Measurements from ENCODE around the gene WIZ.
A peak's percentile ranks its signal among the peaks of the same experiment; 100 is the strongest.
"Not testable (repeated sequence)": the region's sequence is repeated elsewhere in the genome, so short reads cannot be mapped to it uniquely, and the experiment has no call there.

Gene WIZ

GRCh38 chr19:15417699-15418098 lies 32.1 kb downstream of the WIZ start:
- peak overlapping the region; percentile 93 for H3K4me3 ChIP-seq (replicated peaks; ENCODE audit: low read depth, low read length)
- TF ChIP-seq CTCF (IDR thresholded peaks at IDR 0.05; ENCODE audit: insufficient read depth, low read length, poor library complexity, severe bottlenecking), result no peak
- peaks cover 6% of the 10 kb centered on the region for H3K36me3 ChIP-seq (ENCODE audit: control insufficient read depth, insufficient read depth, low read length)
- no peak for DNase-seq (ENCODE audit: extremely low read depth, insufficient read length)
- H3K27me3 ChIP-seq (replicated peaks; ENCODE audit: control insufficient read depth, insufficient read depth, low read length), result no peaks in the 10 kb centered on the region

- Histone ChIP-seq H3K27me3 (replicated peaks; ENCODE audit: control insufficient read depth, insufficient read depth, low read length) (no peaks in the 10 kb centered on the region), H3K36me3 (ENCODE audit: control insufficient read depth, insufficient read depth, low read length) (peaks cover 11% of the 10 kb centered on the region)
- DNase-seq (ENCODE audit: extremely low read depth, insufficient read length), result no peak
Observed at GRCh38 chr19:15412832-15413231, 36.9 kb downstream of the WIZ start.

DNA sequence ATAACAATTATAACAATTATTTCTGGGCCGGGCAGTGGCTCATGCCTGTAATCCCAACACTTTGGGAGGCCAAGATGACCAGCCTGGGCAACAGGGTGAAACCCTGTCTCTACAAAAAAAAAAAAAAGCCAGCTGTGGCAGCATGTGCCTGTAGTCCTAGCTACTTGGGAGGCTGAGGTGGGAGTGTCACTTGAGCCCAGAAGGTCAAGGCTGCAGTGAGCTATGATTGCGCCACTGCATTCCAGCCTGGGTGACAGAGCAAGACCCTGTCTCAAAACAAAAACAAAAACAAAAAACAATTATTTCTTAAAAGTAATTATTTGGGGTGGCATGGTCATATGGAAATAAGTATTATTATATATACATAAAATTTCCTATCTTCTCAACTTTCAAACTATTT lies 38.4 kb downstream of the WIZ start:
- peaks cover 11% of the 10 kb centered on the region for H3K36me3 ChIP-seq (ENCODE audit: control insufficient read depth, insufficient read depth, low read length)
- DNase-seq (ENCODE audit: extremely low read depth, insufficient read length), result not testable (repeated sequence)

More at GRCh38 chr19:15412832-15413231, 36.9 kb downstream of the WIZ start:
- H3K4me3 ChIP-seq (replicated peaks; ENCODE audit: low read depth, low read length), result no peak overlapping the region
- no peak for TF ChIP-seq CTCF (IDR thresholded peaks at IDR 0.05; ENCODE audit: insufficient read depth, low read length, poor library complexity, severe bottlenecking)

GRCh38 chr19:15404780-15405211 lies 45.0 kb downstream of the WIZ start:
- Histone ChIP-seq H3K4me3 (replicated peaks; ENCODE audit: low read depth, low read length) (no peak overlapping the region), H3K27me3 (replicated peaks; ENCODE audit: control insufficient read depth, insufficient read depth, low read length) (no peaks in the 10 kb centered on the region), H3K36me3 (ENCODE audit: control insufficient read depth, insufficient read depth, low read length) (peaks cover 36% of the 10 kb centered on the region)
- TF ChIP-seq CTCF (IDR thresholded peaks at IDR 0.05; ENCODE audit: insufficient read depth, low read length, poor library complexity, severe bottlenecking), result no peak
- DNase-seq (ENCODE audit: extremely low read depth, insufficient read length), result no peak

More for the DNA sequence above, 38.4 kb downstream of the WIZ start:
- not testable (repeated sequence) for H3K27me3 ChIP-seq (replicated peaks; ENCODE audit: control insufficient read depth, insufficient read depth, low read length); H3K4me3 ChIP-seq (replicated peaks; ENCODE audit: low read depth, low read length)

GRCh38 chr19:15404097-15404779 lies 45.5 kb downstream of the WIZ start:
- TF ChIP-seq CTCF (IDR thresholded peaks at IDR 0.05; ENCODE audit: insufficient read depth, low read length, poor library complexity, severe bottlenecking), result no peak
- no peak for DNase-seq (ENCODE audit: extremely low read depth, insufficient read length)
- Histone ChIP-seq H3K27me3 (replicated peaks; ENCODE audit: control insufficient read depth, insufficient read depth, low read length) (no peaks in the 10 kb centered on the region), H3K4me3 (replicated peaks; ENCODE audit: low read depth, low read length) (no peak overlapping the region), H3K36me3 (ENCODE audit: control insufficient read depth, insufficient read depth, low read length) (peaks cover 37% of the 10 kb centered on the region)

DNA sequence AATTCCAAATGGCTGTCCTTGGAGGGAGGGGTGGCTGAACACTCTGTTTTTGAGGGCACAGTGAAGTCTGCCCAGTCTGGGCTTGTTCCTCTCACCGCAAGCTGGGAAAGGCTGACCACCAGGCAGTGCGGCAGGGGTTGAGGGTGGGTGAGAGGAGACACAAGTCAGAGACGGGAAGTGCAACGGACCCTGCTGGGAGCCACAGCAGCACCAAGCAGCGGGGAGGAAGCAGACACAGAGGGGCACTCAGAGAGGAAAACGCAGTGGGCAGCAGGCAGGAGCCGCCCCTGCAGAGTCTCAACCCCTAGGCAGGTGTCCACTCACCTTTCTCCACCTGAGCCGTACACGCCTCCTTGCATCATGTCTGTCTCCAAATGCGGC lies 46.6 kb downstream of the WIZ start:
- no peak for DNase-seq (ENCODE audit: extremely low read depth, insufficient read length)
- H3K4me3 ChIP-seq (replicated peaks; ENCODE audit: low read depth, low read length), result no peak overlapping the region
- H3K27me3 ChIP-seq (replicated peaks; ENCODE audit: control insufficient read depth, insufficient read depth, low read length), result no peaks in the 10 kb centered on the region
- no peak for TF ChIP-seq CTCF (IDR thresholded peaks at IDR 0.05; ENCODE audit: insufficient read depth, low read length, poor library complexity, severe bottlenecking)
- peaks cover 41% of the 10 kb centered on the region for H3K36me3 ChIP-seq (ENCODE audit: control insufficient read depth, insufficient read depth, low read length)

Measured in GM06990 (cell line).